Posterior vena cava (tissue), 2 donors: ENCODE results near the gene INPP4B. TPM values are rescaled to one million over a fixed set of nuclear protein-coding genes. Genes with fewer than 3 reads are reported as not detected.

Experiments used
- DNase-seq: peaks from one replicate; pipeline ENCODE4 v3.0.0-alpha.2; 2020; ENCODE audit warnings: low spot score
- intact Hi-C, 2 donors: fragments of 100-400 bp; cut with DNase I; formaldehyde crosslinking; loops; one replicate each; pipeline versions ENCODE4 v1.14.1 to v1.14.2; 2022 to 2023
- total RNA-seq, 2 donors: library from RNA; stranded (reverse); fragmentation: NEBNext Ultra II Directional; extraction: Animal tissue kit (Norgen Biotek cat#: 25700); gene quantifications; one replicate each; pipeline ENCODE4 v1.2.1, GENCODE V29; 2021
- donor health status: DM: yes; HTN: yes; CAD: no.
- donor health status: DM: yes; HTN: yes; CAD: no.

INPP4B gene
- total RNA-seq, 2 donors from 2014 or later, result 24.9 to 25.7 TPM

- intact Hi-C loops, result no loop called here
- no peak for DNase-seq
Observed at GRCh38 chr4:142243255-142243654, 602.8 kb downstream of the INPP4B start.

GRCh38 chr4:142242156-142242555, 603.9 kb downstream of the INPP4B start:
- intact Hi-C loops, result no loop called here

GRCh38 chr4:142238589-142238988, 607.5 kb downstream of the INPP4B start:
- intact Hi-C loops, result no loop called here
- no peak for DNase-seq

More at GRCh38 chr4:142242156-142242555, 603.9 kb downstream of the INPP4B start:
- DNase-seq, result no peak

- no peak for DNase-seq
- intact Hi-C loops, result no loop called here
Observed at GRCh38 chr4:142236268-142236667, 609.8 kb downstream of the INPP4B start.

GRCh38 chr4:142231787-142232186, 614.3 kb downstream of the INPP4B start:
- DNase-seq, result no peak
- intact Hi-C loops, result no loop called here

GRCh38 chr4:142230991-142231390, 615.1 kb downstream of the INPP4B start:
- DNase-seq, result no peak
- intact Hi-C loops, result no loop called here

- intact Hi-C loops, result no loop called here
- DNase-seq, result no peak
Observed at GRCh38 chr4:142226014-142226413, 620.1 kb downstream of the INPP4B start.

GRCh38 chr4:142222127-142222526, 624.0 kb downstream of the INPP4B start:
- intact Hi-C loops, result no loop called here
- DNase-seq, result no peak

- DNase-seq, result no peak
- intact Hi-C loops, result no loop called here
Observed at GRCh38 chr4:142218726-142219125, 627.4 kb downstream of the INPP4B start.

- DNase-seq, result no peak
Observed at GRCh38 chr4:142211444-142211843, 634.7 kb downstream of the INPP4B start.

GRCh38 chr4:142203505-142203904, 642.6 kb downstream of the INPP4B start:
- no peak for DNase-seq
- intact Hi-C loops, result no loop called here

More at GRCh38 chr4:142211444-142211843, 634.7 kb downstream of the INPP4B start:
- intact Hi-C loops, result no loop called here

GRCh38 chr4:142202404-142203332, 643.4 kb downstream of the INPP4B start:
- no peak for DNase-seq
- intact Hi-C loops, result no loop called here

- intact Hi-C loops, result no loop called here
- no peak for DNase-seq
Observed at GRCh38 chr4:142201041-142201440, 645.1 kb downstream of the INPP4B start.

GRCh38 chr4:142194905-142195304, 651.2 kb downstream of the INPP4B start:
- intact Hi-C loops, result no loop called here

GRCh38 chr4:142191901-142192300, 654.2 kb downstream of the INPP4B start:
- no peak for DNase-seq
- intact Hi-C loops, result no loop called here

More at GRCh38 chr4:142194905-142195304, 651.2 kb downstream of the INPP4B start:
- no peak for DNase-seq

GRCh38 chr4:142181021-142181420, 665.1 kb downstream of the INPP4B start:
- intact Hi-C loops, result no loop called here
- DNase-seq, result no peak

GRCh38 chr4:142169216-142169615, 676.9 kb downstream of the INPP4B start:
- no peak for DNase-seq
- intact Hi-C loops, result no loop called here

GRCh38 chr4:142168181-142168580, 677.9 kb downstream of the INPP4B start:
- DNase-seq, result no peak
- intact Hi-C loops, result no loop called here

- intact Hi-C loops, result no loop called here
- no peak for DNase-seq
Observed at GRCh38 chr4:142164767-142165500, 681.2 kb downstream of the INPP4B start.

GRCh38 chr4:142161086-142161485, 685.0 kb downstream of the INPP4B start:
- intact Hi-C loops, result no loop called here
- DNase-seq, result no peak
